Endometrium (tissue), 2 donors: Measurements from ENCODE around the gene KRTAP10-7.
"Not testable (repeated sequence)": the region's sequence is repeated elsewhere in the genome, so short reads cannot be mapped to it uniquely, and the experiment has no call there.

Experiments used
- FAIRE-seq: peaks from 2 replicates; lab custom pipeline; 2012; peaks lifted over from hg19 to GRCh38; lab: Jason Lieb, UNC
- donor health status: control.
- donor health status: control.

The KRTAP10-7 gene

DNA sequence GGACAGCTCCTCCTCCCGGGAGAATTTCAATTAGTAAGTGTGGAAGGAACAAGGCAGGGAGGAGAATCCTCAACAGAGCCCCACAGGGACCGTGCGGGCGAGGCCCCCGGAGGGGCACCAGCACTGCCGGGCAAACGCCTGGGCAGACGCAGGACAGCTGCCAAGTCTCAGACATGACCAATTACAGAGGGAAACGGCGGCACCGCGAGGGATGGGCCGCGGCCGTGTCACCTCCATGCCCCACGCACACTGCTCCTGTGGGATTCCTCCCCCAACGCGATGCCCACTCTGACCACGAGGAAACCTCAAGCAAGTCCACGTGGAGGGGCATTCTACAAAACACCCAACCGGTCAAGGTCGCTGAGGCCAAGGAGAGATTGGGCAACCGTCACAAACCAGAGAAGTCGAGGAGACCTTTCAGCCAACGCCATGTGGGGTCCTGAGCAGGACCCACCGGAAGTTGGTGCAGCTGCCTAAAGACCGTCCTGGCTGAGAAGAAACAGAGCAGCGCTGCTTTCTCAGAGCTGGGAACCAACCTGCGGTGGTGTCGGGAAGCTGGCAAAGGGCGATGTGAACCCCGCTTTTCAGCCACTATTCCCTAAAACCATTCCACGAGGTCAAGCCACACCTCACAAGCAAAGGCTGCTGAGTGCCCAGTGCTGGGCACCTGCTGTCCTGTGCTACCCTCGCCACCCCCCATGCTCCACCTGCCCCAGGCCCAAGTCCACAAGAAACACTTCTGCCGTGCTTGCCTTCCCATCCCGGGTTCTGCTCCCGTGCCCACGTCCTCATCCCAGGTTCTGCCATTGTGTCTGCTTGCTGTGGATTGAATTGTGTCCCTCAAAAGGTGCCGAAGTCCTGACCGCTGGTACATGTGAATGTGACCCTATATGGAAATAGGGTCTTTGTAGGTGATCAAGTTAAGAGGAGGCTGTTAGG is 28.3 kb upstream of the KRTAP10-7 start:
- no peak for FAIRE-seq

DNA sequence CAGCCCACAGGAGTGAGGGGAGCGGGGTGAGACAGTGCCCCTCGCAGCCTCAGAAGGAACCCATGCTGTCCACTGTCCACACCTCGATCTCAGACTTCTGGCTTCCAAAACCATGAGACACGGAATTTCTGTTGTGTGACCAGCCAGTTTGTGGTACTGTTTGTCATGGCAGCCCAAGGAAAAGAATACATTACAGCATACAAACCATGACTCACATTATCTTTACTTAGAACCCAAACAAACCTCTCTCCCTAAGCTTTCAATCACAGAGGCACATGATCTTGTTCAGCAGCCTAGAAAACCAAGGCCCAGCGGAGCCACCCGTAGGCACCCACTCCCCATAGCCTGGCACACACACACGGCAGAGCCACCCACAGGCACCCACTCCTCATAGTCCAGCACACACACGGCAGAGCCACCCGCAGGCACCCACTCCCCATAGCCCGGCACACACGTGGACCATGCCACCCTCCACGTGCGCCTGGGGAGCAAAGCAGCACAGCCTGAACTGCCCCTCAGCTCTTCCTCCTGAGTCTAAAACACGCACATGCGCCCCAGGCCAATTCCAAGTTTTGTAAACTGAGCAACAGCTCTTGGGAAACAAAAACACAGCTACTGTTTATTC is 27.3 kb upstream of the KRTAP10-7 start:
- no peak for FAIRE-seq

DNA sequence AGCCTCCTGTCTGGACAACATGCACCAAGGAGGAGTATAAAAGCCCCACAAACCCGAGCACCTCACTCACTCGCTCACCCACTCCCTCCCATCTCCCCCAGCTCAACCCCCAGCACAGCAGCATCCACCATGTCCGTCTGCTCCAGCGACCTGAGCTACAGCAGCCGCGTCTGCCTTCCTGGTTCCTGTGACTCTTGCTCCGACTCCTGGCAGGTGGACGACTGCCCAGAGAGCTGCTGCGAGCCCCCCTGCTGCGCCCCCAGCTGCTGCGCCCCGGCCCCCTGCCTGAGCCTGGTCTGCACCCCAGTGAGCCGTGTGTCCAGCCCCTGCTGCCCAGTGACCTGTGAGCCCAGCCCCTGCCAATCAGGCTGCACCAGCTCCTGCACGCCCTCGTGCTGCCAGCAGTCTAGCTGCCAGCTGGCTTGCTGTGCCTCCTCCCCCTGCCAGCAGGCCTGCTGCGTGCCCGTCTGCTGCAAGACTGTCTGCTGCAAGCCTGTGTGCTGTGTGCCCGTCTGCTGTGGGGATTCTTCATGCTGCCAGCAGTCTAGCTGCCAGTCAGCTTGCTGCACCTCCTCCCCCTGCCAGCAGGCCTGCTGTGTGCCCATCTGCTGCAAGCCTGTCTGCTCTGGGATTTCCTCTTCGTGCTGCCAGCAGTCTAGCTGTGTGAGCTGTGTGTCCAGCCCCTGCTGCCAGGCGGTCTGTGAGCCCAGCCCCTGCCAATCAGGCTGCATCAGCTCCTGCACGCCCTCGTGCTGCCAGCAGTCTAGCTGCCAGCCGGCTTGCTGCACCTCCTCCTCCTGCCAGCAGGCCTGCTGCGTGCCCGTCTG is 26.6 kb upstream of the KRTAP10-7 start, which contains the start of gene KRTAP10-4:
KRTAP10-4 (plus strand) TSS at position 100 of the 827 bp plus-strand sequence; CDS start at position 130, 30 bp downstream.
- FAIRE-seq: not testable (repeated sequence)

DNA sequence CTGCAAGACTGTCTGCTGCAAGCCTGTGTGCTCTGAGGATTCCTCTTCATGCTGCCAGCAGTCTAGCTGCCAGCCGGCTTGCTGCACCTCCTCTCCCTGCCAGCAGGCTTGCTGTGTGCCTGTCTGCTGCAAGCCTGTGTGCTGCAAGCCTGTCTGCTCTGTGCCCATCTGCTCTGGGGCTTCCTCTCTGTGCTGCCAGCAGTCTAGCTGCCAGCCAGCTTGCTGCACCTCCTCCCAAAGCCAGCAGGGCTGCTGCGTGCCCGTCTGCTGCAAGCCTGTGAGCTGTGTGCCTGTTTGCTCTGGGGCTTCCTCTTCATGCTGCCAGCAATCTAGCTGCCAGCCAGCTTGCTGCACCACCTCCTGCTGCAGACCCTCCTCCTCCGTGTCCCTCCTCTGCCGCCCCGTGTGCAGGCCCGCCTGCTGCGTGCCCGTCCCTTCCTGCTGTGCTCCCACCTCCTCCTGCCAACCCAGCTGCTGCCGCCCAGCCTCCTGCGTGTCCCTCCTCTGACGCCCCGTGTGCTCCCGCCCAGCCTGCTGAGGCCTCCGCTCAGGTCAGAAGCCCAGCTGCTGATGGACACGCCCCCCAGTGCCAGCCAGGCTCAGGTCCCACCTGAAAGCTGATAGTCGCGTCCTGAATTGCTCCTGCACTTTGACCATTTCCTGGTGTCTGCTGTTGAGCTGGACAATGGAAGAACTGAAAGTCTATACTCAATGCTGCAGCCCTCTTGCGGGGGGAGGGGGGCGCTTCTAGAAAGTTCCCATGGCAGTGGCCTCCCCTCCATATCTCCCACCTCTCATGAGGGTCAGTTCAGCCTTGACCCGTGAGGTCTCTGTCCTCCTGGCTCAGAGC is 25.7 kb upstream of the KRTAP10-7 start:
- no peak for FAIRE-seq

DNA sequence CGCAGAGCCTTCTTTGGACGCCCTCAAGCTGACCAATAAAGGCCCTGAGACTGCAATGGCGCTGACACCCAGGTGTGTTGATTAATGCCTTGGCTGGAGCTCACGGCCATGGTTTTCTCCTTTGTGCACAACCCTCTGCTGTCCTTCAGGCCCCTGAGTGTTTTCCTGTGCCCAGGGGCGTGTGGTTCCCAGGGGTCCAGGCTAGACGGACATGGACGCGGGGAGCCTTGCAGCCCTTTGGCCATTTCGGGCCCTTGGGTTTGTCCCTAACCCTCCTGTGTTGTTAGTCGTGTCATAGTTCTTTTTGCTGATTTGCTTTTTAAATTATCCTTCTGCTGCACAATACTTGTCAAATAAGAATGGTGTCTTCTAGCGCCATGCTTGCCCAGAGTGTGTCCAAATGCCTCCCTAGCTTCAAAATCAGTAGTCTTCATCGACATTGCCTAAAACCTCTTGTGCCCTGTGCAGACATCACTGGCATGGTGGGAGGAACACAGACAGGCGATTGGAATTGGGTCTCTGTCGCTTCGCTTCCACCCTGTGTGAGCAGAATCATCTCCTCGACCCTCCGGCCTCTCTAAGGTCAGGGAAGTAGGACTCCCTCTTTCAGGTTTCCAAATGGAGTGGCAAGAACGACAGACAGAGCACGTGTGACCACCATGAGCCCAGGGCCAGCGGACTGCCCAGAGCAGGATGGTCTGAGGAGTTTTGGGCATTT is 24.9 kb upstream of the KRTAP10-7 start:
- no peak for FAIRE-seq

DNA sequence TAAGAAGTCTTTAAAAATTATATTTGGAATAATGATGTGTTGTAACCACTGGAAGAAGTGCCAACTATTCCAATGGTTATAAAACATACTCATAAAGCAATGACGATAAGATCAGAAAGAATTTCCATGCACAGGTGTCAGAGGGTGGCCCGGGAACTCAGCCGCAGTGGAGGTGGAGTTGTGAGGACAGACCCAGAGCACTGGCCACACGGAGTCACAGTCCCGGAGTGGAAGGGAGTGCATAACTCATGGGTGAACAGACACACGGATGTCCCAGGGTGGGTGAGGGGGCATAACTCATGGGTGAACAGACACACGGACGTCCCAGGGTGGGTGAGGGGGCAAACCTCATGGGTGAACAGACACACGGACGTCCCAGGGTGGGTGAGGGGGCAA is 24.4 kb upstream of the KRTAP10-7 start:
- no peak for FAIRE-seq

DNA sequence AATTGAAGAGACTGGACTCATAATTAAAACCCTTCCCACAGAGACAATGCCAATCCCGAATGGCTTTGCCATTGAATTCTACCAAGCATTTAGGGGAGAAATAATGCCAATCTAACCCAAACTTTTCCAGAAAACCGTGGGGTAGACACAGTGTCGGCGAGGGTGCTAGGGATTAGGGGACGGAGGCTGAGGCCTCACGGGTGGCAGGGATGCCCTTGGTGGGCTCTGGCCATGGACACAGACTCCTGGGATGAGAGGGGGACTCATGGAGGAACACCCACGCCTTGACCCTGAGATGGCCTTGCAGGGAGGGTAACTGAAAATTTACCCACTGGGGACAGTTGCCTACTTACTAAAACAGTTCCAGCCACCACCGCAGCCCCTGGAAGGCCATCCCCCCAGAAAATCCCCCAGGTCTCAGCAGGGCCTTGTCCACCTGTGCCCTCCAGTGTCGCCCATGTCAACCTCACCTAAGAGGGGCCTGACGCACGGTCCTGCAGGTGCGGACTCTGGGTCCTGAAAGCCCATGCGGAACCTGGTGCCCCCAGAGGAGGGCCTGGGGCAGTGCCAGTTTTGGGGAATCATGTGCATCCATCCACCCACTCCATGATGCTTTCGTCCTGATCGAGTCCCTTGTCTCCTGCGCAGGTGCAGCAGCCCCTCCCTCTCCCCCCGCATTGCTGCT is 21.9 kb upstream of the KRTAP10-7 start:
- no peak for FAIRE-seq

DNA sequence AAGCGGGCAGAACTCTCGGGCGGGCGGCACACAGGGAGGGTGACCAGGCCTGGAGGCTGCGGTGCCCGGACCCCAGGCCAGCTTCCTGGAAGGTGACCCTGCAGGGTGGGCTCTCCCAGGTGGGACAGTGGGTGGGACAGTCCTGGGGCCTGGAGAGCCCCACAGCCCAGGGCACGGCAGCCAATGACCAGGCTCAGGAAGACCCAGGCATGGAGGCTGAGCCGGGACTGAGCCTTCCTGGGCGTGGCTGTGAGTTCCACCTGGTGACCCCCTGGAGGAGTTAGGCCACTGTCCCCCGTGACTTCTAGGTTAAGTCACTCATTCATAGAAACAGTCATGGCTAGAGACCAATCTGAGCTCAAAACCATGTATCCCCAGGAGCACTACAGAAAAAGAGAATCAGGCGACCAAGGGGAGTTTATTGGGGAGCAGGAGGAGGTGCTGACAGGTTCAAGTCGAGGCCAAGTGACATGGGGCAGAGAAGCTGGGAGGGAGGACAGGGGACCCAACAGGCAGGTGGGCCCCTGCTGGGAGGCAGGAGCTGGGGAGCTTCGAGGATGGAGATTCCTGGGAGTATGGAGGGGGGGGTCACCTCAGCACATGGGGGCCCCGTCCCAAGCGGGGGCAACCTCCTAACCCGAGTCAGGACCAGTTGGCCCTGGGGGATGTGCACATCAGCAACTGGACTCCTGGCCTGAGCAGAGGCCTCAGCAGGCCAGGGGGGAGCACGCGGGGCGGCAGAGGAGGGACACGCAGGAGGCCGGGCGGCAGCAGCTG is 21.2 kb upstream of the KRTAP10-7 start:
- no peak for FAIRE-seq

DNA sequence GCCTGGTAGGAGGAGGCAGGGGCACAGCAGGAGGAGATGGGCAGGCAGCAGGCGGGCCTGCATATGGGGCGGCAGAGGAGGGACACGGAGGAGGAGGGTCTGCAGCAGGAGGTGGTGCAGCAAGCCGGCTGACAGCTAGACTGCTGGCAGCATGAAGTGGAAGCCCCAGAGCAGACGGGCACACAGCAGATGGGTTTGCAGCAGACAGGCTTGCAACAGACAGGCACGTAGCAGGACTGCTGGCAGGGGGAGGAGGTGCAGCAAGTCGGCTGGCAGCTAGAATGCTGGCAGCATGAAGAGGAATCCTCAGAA is 20.6 kb upstream of the KRTAP10-7 start:
- no peak for FAIRE-seq

DNA sequence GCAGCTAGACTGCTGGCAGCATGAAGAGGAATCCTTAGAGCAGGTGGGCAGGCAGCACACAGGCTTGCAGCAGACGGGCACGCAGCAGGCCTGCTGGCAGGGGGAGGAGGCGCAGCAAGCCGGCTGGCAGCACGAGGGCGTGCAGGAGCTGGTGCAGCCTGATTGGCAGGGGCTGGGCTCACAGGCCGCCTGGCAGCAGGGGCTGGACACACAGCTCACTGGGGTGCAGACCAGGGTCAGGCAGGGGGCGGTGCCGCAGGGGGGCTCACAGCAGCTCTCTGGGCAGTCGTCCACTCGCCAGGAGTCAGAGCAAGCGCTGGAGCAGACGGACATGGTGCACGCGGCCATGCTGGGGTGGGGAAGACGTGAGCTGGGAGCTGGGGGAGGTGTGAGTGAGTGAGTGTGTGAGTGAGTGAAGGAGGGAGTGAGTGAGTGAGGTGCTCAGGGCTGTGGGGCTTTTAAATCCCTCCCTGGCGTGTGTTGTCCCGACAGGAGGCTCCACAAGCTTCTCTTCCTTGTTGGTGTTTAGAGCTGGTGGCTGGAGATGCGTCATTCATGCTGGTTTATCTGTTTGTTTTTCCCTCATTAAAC is 20.1 kb upstream of the KRTAP10-7 start, which contains the start of gene KRTAP10-5:
KRTAP10-5 (minus strand) TSS at position 374 of the 591 bp plus-strand sequence; CDS start at position 348, 26 bp downstream.
- not testable (repeated sequence) for FAIRE-seq

DNA sequence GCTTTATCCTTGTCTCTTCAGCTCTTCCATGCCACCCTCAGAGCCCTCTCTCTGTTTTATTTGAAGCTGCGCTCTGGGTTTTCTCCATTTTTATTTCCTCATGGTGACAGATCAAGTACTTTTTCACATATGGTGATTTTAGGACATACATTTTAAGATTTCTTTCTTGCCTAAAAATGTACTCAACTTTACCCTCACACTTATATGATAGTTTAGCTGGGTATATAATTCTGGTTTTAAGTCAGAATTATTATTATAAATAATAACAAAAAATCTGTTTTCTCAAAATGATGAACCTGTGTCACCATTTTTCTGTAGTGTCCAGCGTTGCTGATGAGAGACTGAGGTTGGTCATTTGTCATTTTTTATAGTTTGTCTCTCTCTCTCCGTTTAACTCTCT is 19.2 kb upstream of the KRTAP10-7 start:
- no peak for FAIRE-seq

DNA sequence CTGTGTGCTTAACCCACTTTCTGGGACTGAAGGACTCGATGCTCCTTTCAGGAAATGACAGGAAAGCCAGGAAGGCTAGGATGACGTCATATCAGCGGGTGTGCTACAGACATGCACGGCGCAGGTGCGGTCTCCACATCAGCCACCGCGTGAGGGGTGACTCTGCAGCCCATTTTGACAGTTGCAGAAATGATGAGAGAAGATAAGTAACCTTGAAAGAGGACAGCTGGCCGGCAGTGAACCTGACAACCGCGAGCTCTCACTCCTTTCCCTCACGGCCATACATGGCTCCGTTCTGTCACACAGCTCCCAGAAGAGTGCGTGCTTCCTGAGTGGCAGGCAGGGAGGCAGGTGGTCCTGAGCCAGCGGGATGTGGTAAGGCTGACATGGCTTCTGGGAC is 18.3 kb upstream of the KRTAP10-7 start:
- no peak for FAIRE-seq

DNA sequence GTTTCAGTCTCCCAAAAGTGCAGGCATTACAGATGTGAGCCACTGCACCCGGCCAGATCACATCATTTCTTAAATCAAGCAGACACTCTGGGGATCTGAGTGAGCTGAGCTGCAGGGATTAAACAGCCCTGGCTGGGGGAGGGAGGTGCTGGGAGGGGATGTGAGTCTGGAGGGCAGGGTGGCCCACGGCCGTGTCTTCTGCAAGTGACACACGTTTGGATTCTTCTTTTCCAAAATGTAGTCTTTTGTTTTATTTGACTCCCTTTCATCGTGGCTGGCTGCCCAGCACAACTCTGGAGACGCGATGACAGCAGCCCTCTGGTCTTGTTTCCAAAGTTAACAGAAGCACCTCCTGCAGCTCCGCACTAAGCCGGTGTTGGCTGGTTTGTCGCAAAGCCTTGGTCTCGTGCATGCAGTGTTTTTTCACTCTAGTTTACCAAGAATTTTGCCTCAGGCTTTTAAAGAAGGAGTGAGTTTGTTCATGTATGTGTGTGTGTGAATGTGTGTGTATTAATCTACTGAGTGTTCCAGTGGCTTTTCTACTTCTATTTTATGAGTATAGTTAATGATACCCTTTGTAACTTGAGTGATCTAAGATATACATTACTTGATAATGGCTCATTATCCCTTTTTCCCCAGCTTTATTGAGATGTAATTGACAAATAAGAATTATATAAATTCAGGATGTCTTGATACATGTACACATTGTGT is 17.2 kb upstream of the KRTAP10-7 start:
- no peak for FAIRE-seq

DNA sequence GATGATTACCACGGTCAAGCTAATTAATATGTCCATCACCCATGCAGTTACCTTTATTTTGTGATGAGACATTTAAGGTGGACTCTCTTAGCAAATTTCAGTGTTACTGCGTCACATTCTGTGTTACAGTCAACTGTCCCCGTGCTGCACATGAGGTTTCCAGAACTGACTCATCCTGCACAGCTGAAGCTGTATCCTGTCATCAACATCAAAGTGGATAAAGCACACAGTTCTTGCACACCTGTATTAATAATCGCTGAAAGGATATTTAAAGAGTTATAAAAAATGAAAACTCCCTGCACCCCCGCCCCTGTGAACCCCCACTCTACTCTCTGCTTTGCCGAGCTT is 16.6 kb upstream of the KRTAP10-7 start:
- no peak for FAIRE-seq

DNA sequence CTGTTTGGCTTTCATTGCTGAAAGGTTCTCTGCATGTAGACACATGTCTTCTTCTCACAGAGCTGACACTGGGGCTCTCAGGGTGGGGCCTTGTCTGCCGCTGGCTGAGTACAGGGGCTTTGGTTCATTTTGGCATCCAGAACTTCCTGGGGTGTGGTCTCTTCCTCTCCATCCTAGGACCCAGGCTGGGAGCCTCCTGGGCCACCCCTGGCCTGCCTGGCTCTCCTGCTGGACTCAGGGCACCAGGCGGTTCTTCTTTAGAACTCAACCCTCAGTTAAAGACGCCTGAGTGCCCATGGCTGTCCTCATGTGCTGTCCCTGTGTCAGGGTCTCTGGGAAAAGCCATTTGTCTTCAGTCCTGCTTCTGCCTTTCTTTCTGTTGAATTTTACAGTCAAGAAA is 14.5 kb upstream of the KRTAP10-7 start:
- no peak for FAIRE-seq

DNA sequence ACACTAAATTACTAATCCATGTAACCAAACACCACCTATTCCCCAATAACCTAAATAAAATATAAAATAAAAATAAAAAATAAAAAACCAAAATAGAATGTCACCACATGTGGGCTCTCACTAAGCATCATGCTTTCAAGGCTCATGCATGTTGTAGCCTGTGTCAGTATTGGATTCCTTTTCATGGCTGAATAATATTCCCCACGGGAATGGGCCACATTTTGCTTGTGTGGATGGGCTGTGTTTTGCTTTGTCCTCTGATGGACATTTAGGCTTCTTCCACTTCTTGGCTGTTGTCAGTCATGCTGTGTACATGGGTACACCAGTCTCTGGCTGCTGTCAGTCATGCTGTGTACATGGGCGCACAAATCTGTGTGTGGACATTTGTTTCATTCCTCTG is 11.3 kb upstream of the KRTAP10-7 start:
- no peak for FAIRE-seq

DNA sequence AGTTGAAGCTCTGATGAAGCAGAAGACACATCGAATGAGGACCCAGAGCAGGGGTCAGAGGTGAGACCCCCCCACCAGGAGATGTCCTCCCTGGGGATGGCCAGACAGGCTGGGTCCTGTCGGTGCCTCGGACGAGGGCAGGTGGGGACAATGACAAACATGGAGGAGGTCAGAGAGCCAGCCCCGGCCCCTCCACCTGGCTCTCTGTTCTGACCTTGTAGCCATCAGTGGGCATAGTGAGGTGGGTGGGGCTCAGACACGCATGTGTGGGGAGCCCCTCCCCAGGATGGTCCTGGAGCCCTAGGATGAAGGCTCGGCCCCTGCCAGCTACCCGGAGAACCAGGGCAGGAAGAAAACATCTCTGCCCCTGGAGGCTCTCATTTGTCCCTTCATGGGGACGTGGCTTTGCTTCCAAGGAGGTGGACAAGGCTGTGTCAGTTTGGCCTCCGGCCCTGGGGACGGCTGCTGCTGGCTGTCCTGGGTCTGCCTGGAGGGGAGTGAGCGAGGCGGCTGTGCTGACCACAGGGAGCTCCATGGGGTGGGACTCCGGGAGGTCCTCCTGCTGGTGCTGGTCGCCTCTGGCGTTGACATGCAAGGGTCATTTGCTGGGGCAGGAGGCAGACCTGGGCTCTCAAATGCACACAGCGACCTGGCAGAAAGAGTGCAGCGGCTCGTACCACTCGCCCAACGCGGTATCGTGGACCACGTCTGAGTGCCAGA is 10.7 kb upstream of the KRTAP10-7 start:
- no peak for FAIRE-seq

DNA sequence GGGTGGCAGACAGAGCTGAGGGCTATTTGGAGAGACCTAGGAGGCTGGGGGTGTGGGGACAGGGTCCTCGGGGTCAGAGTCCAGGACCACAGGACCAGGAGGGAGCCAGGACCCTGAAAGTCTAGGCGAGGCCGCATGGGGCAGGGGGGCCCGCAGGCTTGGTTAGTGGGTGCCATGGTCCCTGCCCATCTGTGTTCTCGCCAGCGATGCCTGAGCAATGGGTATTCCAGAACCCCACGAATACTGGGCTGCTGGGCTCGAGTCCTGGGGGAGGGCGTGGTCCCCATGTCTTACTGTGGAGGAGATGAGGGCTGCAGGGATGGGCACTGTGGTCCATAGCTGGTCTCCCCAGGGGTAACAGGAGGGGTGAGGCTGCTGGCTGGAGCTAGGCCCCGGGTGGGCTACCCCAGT is 10.1 kb upstream of the KRTAP10-7 start:
- no peak for FAIRE-seq
